Duodenal mucosa (tissue), 2 donors: Measurements from ENCODE around the gene TRAPPC13.

Source experiments
- H3K27ac ChIP-seq: one replicate; pipeline ENCODE4 v1.7.0; 2013; ENCODE audit warnings: low read depth, low read length
- H3K27me3 ChIP-seq, 2 donors: one replicate each; pipeline ENCODE4 v1.7.0; 2013; ENCODE audit warnings: low read length in 2 of 2, control low read depth in 1 of 2; ENCODE audit not compliant: insufficient read depth in 2 of 2, control insufficient read depth in 1 of 2
- H3K36me3 ChIP-seq, 2 donors: one replicate each; pipeline ENCODE4 v1.7.0; 2013; ENCODE audit warnings: low read length in 2 of 2, control low read depth in 1 of 2; ENCODE audit not compliant: insufficient read depth in 2 of 2, control insufficient read depth in 1 of 2
- H3K4me1 ChIP-seq, 2 donors: one replicate each; pipeline ENCODE4 v1.7.0; 2013; ENCODE audit warnings: low read length in 2 of 2, control low read depth in 1 of 2; ENCODE audit not compliant: insufficient read depth in 2 of 2, control insufficient read depth in 1 of 2
- H3K4me3 ChIP-seq, 2 donors: one replicate each; pipeline ENCODE4 v1.7.0; 2013; ENCODE audit warnings: low read length in 2 of 2, low read depth in 1 of 2
- H3K9ac ChIP-seq, 2 donors: one replicate each; pipeline ENCODE4 v1.7.0; 2013; ENCODE audit warnings: low read length in 2 of 2, low read depth in 1 of 2
- H3K9me3 ChIP-seq, 2 donors: one replicate each; pipeline ENCODE4 v1.7.0; 2013; ENCODE audit warnings: low read length in 2 of 2, control low read depth in 1 of 2; ENCODE audit not compliant: control insufficient read depth in 1 of 2

The TRAPPC13 gene

DNA sequence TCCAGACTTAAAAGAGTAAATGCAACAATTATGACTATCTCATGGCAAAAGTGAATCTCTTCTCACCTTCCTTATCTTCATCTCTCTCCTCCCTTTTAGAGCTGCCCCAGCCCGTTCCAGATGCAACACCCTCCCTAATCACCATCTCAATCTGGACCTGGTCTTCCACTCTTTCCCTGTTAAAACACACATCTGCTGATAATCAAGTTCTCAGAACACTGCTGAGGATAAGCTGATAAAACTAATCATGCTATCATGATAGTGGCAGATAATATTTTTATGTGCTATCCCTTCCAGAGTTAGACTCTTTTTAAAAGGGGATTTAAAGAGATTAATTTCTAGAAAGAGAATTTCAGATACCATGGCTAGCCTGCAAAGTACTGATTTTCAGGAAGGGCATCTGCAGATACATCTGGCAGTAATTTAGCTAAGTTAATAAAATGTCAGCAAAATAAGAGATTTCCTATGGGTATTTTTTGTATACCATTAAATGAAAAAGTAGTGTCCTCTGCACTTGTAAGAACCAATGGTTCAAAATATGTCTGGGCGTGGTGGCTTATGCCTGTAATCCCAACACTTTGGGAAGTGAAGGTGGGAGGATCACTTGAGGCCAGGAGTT lies 79.9 kb downstream of the TRAPPC13 start:
- no peak overlapping the region for H3K27ac ChIP-seq

DNA sequence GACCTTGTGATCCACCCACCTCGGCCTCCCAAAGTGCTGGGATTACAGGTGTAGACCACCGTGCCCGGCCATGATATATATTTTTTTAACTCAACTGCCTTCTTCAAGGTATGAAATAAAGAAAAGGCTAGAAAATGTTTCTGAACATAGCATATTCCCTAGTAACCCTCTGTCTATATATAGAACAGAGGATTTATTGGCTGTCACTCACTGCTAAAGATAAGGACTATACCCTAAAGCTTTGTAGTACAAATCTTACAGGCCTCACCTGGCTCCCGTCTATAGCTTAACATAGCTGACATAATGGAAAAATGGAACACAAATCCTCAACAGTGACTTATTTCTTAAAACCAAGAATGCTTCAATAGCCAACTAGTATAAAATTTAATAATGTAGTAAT lies 82.8 kb downstream of the TRAPPC13 start:
- Histone ChIP-seq H3K9ac (no peak overlapping the region), H3K4me3 (no peak overlapping the region), H3K4me1 (no peaks in the 10 kb centered on the region), H3K27ac (no peak overlapping the region), H3K36me3 (no peaks in the 10 kb centered on the region), H3K27me3 (no peaks in the 10 kb centered on the region), H3K9me3 (no peaks in the 10 kb centered on the region)

More for the DNA sequence above, 79.9 kb downstream of the TRAPPC13 start:
- no peaks in the 10 kb centered on the region for H3K9me3 ChIP-seq
- H3K36me3 ChIP-seq: no peaks in the 10 kb centered on the region
- H3K27me3 ChIP-seq: no peaks in the 10 kb centered on the region
- no peak overlapping the region for H3K9ac ChIP-seq
- no peaks in the 10 kb centered on the region for H3K4me1 ChIP-seq
- H3K4me3 ChIP-seq: no peak overlapping the region

DNA sequence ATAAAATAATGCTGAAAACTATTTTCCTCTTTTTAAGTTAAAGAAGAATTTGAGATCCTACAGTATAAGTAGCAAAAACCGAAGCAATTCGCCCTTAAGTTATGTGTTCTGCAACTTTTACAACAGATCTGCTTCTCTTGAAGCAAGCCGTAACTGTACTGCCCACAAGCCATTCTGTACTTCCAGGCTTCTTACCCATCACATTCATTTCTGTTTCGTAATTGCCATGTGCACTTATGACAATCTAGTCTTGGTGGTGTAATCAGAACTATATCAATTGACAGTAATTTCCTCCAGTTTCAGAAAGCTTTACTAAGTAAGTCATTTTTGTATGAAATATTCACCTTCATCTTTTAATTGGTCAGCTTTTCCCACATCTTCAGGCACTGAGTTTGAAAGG lies 83.3 kb downstream of the TRAPPC13 start:
- Histone ChIP-seq H3K4me1 (no peaks in the 10 kb centered on the region), H3K4me3 (no peak overlapping the region), H3K36me3 (no peaks in the 10 kb centered on the region), H3K9me3 (no peaks in the 10 kb centered on the region), H3K27ac (no peak overlapping the region), H3K9ac (no peak overlapping the region), H3K27me3 (no peaks in the 10 kb centered on the region)
